IMR-90 (cell line): ENCODE data around the gene DYRK2. TPM values are rescaled to one million over a fixed set of nuclear protein-coding genes. Genes with fewer than 3 reads are reported as not detected.

Source experiments
- ATAC-seq: fragments of 200-7000 bp; cut with Tn5 transposase; 2 replicates; pipeline ENCODE4 v1.9.1; 2020; ENCODE audit warnings: low read depth, mild to moderate bottlenecking, moderate library complexity
- BruUV-seq: library from RNA; stranded (reverse); fragments of 400-500 nt; replicated peaks from 2 replicates; lab custom pipeline; 2021; lab: Mats Ljungman, UMichigan
- CTCF ChIA-PET: fragments of 300-600 bp; formaldehyde crosslinking; extraction: SDS; loops from one replicate; lab custom pipeline; 2021; ENCODE audit warnings: antibody characterized with exemption; lab: Yijun Ruan, JAX
- POLR2A ChIA-PET: fragments of 300-600 bp; sonication (Branson Sonifier 250); formaldehyde crosslinking; loops from one replicate; lab custom pipeline; 2022; ENCODE audit warnings: antibody characterized with exemption; ENCODE audit not compliant: unreplicated experiment; lab: Charles Lee
- DNase-seq: peaks from one replicate; pipeline ENCODE4 v3.0.0; 2013
- H2AFZ ChIP-seq: replicated peaks from 2 replicates; pipeline ENCODE3; 2013; ENCODE audit warnings: low read length, mild to moderate bottlenecking; ENCODE audit not compliant: poor library complexity
- H2AK5ac ChIP-seq: 2 replicates; pipeline ENCODE4 v1.6.1; 2013; ENCODE audit warnings: low read depth, low read length, inconsistent platforms
- H2AK9ac ChIP-seq: replicated peaks from 2 replicates; pipeline ENCODE3; 2013; ENCODE audit warnings: mild to moderate bottlenecking, low read depth, low read length, moderate library complexity; ENCODE audit not compliant: poor library complexity
- H2BK120ac ChIP-seq: 2 replicates; pipeline ENCODE4 v1.6.1; 2013; ENCODE audit warnings: low read depth, low read length, inconsistent platforms
- H2BK15ac ChIP-seq: 3 replicates; pipeline ENCODE4 v1.6.1; 2013; ENCODE audit warnings: low read depth, low read length, inconsistent platforms
- H2BK20ac ChIP-seq: 2 replicates; pipeline ENCODE4 v1.6.1; 2013; ENCODE audit warnings: low read depth, mild to moderate bottlenecking, inconsistent platforms, low read length, moderate library complexity
- H2BK5ac ChIP-seq: 2 replicates; pipeline ENCODE4 v1.6.1; 2013; ENCODE audit warnings: mild to moderate bottlenecking, low read depth, low read length, inconsistent platforms; ENCODE audit not compliant: poor library complexity, severe bottlenecking
- H3K14ac ChIP-seq: replicated peaks from 2 replicates; pipeline ENCODE4 v1.6.1; 2013; ENCODE audit warnings: low read depth, low read length, inconsistent platforms
- H3K18ac ChIP-seq: 2 replicates; pipeline ENCODE4 v1.6.1; 2013; ENCODE audit warnings: low read depth, low read length, control low read depth
- H3K23ac ChIP-seq: 2 replicates; pipeline ENCODE4 v1.6.1; 2013; ENCODE audit warnings: low read depth, low read length, inconsistent platforms
- H3K27ac ChIP-seq: 2 replicates; pipeline ENCODE4 v1.5.1; 2013; ENCODE audit warnings: mild to moderate bottlenecking, control low read depth, low read length; ENCODE audit not compliant: insufficient read depth
- H3K27me3 ChIP-seq: 2 replicates; pipeline ENCODE4 v1.6.1; 2013; ENCODE audit warnings: low read length; ENCODE audit not compliant: control insufficient read depth, insufficient read depth
- H3K36me3 ChIP-seq: 2 replicates; pipeline ENCODE4 v1.6.1; 2013; ENCODE audit warnings: low read length, mixed read lengths; ENCODE audit not compliant: control insufficient read depth, insufficient read depth
- H3K4ac ChIP-seq: 2 replicates; pipeline ENCODE4 v1.6.1; 2013; ENCODE audit warnings: low read depth, low read length, inconsistent platforms
- H3K4me1 ChIP-seq: 2 replicates; pipeline ENCODE4 v1.6.1; 2013; ENCODE audit warnings: low read length, mixed read lengths; ENCODE audit not compliant: control insufficient read depth, insufficient read depth
- H3K4me2 ChIP-seq: 2 replicates; pipeline ENCODE4 v1.6.1; 2013; ENCODE audit warnings: low read depth, mild to moderate bottlenecking, control low read depth, low read length, moderate library complexity
- H3K4me3 ChIP-seq: 2 replicates; pipeline ENCODE4 v1.5.1; 2013; ENCODE audit warnings: low read depth, mild to moderate bottlenecking, control low read depth, low read length, moderate library complexity; ENCODE audit not compliant: insufficient read depth
- H3K56ac ChIP-seq: 2 replicates; pipeline ENCODE4 v1.6.1; 2013; ENCODE audit warnings: low read length, inconsistent platforms; ENCODE audit not compliant: insufficient read depth; ENCODE audit errors: extremely low read depth
- H3K79me1 ChIP-seq, 2 experiments: 2 replicates each; pipeline ENCODE4 v1.6.1; 2013; ENCODE audit warnings: low read length in 2 of 2, inconsistent platforms in 1 of 2, low read depth in 1 of 2
- H3K9ac ChIP-seq: 2 replicates; pipeline ENCODE4 v1.6.1; 2013; ENCODE audit warnings: low read depth, low read length, control low read depth
- H3K9me1 ChIP-seq: 2 replicates; pipeline ENCODE4 v1.6.1; 2013; ENCODE audit warnings: low read length, inconsistent platforms; ENCODE audit not compliant: insufficient read depth
- H3K9me3 ChIP-seq: 2 replicates; pipeline ENCODE4 v1.6.1; 2013; ENCODE audit warnings: low read length; ENCODE audit not compliant: control insufficient read depth, insufficient read depth
- H4K20me1 ChIP-seq: 2 replicates; pipeline ENCODE4 v1.6.1; 2013; ENCODE audit warnings: low read length, inconsistent platforms; ENCODE audit not compliant: insufficient read depth
- H4K5ac ChIP-seq: 2 replicates; pipeline ENCODE4 v1.6.1; 2013; ENCODE audit warnings: mild to moderate bottlenecking, low read depth, low read length, control low read depth
- H4K8ac ChIP-seq, 2 experiments: 2 replicates each; pipeline ENCODE4 v1.6.1; 2013; ENCODE audit warnings: low read depth in 2 of 2, low read length in 2 of 2, control low read depth in 1 of 2, inconsistent platforms in 1 of 2
- H4K91ac ChIP-seq: 2 replicates; pipeline ENCODE4 v1.6.1; 2013; ENCODE audit warnings: low read depth, low read length, inconsistent platforms; ENCODE audit not compliant: insufficient read depth
- BHLHE40 ChIP-seq: fragments of 150-350 bp; IDR thresholded peaks from 2 replicates; pipeline ENCODE4 v1.6.1; 2016; ENCODE audit warnings: mild to moderate bottlenecking, low read depth, low read length
- WGBS, 2 experiments: methylation state at CpG; one replicate each; pipeline versions ENCODE4 v1.1.5 to v1.1.7; 2013; ENCODE audit warnings: missing lambda C conversion rate in 2 of 2; ENCODE audit not compliant: insufficient read length in 1 of 2; ENCODE audit errors: extremely low coverage in 2 of 2; 5-methylcytosine and 5-hydroxymethylcytosine counted together
- dilution Hi-C: fragments of 300-500 bp; cut with HindIII; formaldehyde crosslinking; loops from one replicate; pipeline ENCODE4 v1.14.3; 2018; ENCODE audit warnings: low sequenced_read_pairs; ENCODE audit not compliant: unreplicated experiment
- in situ Hi-C: fragments of 300-500 bp; cut with MboI; formaldehyde crosslinking; loops from 3 replicates; pipeline ENCODE4 v1.14.3; 2019; ENCODE audit warnings: low sequenced_read_pairs, inconsistent platforms, mixed read lengths
- intact Hi-C: fragments of 100-400 bp; cut with micrococcal nuclease; formaldehyde crosslinking; loops from 2 replicates; pipeline ENCODE4 v1.10.0; 2022
- polyA plus RNA-seq, 3 experiments: library from polyadenylated mRNA; depleted of rRNA; stranded (reverse); fragments of >200 nt; gene quantifications; 2 replicates each; pipeline ENCODE4 v1.2.3, GENCODE V29; 2012; ENCODE audit warnings: low replicate concordance in 1 of 3
- total RNA-seq: library from RNA; depleted of rRNA; stranded (reverse); fragments of >200 nt; gene quantifications from 2 replicates; pipeline ENCODE4 v1.2.3, GENCODE V29; 2012
- TF ChIP-seq, protein P1 (sequence below): conservative IDR thresholded peaks from 2 replicates; pipeline ENCODE4 v1.5.1; 2012; ENCODE audit warnings: mild to moderate bottlenecking, low read depth, low read length, improper control_type of control experiment

The DYRK2 gene
- total and polyA plus RNA-seq, 2 of the 4 experiments (the other 2 are of a cell fraction): 16.3 to 23.1 TPM

DNA sequence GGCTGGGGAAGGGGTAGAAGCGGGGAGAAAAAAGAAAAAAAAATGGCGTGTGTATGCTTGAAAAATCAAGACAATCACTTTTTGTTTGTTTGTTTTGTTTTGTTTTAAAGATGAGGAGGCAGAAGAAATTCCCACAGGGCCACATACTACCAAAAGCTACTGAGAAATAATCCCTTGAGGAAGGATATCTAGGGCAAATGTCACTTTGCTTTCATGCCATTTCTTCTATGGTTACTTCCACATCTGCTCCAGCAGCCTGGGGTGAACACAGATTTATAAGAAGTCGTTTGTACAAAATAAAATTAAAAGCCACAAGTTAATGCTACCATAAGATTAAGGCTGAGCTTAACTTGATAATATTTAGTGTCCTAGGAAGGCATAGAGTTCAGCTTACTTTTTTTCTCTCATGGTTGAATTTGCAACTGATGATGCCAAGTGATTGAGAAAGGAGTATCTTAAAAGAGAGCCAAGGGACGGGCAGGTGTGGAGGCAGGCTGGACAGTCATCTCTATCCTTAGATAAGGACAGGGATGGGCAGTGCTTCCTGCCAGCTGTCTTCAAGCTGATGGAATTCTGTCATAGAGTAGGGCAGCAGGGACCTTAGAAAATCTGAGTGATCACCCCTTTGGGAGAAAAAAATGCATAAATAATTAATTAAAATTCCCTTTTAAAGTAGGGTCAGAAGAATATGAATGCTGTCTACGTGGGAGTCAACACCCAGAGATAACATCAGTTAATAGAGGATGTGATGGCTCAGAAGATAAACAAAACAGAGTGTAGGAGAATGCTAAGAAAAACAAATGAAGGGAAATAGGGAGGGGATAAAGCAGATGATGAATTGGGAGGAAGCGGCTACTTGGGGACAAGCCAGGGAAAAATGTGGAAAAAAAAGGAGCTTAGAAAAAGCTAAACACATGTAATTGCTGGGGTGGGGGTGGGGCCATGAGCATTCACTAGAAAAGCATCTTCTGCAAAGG lies 57.1 kb downstream of the DYRK2 start:
- peak; percentile 82 for DNase-seq

More for the DNA sequence above, 57.1 kb downstream of the DYRK2 start:
- H2BK20ac ChIP-seq: peak overlapping the region; percentile 65; the same call in 1 of the 2 replicates
- no peaks in the 10 kb centered on the region; the same call in 1 of the 2 replicates for H3K27me3 ChIP-seq
- H4K5ac ChIP-seq: no peak overlapping the region
- no peak overlapping the region for H3K27ac ChIP-seq
- H3K4me3 ChIP-seq: no peak overlapping the region
- peak overlapping the region; percentile 33 for H2AK5ac ChIP-seq
- H3K4ac ChIP-seq: peak overlapping the region; percentile 62
- H2BK120ac ChIP-seq: peak overlapping the region; percentile 41; the same call in 1 of the 2 replicates
- dilution Hi-C loops (no loop called here), intact Hi-C loops (no loop called here), in situ Hi-C loops (no loop called here)
- H3K14ac ChIP-seq: 0 out of 2 replicates have a peak overlapping the region, but pooled peaks have one; percentile 33
- BruUV-seq: no TSS peak
- ChIA-PET CTCF (interaction anchor here (1.0 kb wide), 1 partner anchor 25 kb away, joined by 4 read pairs; no protein-coding TSS in a partner anchor), POLR2A (no interaction called here)
- H3K9me1 ChIP-seq: 0 out of 2 replicates have a peak, but pooled peaks cover 4% of the 10 kb centered on the region
- H3K79me1 ChIP-seq: no peaks in the 10 kb centered on the region
- H4K8ac ChIP-seq: no peak overlapping the region; a peak in 1 of 4 replicates
- H3K4me1 ChIP-seq: peaks cover 8% of the 10 kb centered on the region
- H2AFZ ChIP-seq: no peak overlapping the region
- H4K20me1 ChIP-seq: no peaks in the 10 kb centered on the region
- peak; percentile 66 for ATAC-seq
- H2AK9ac ChIP-seq: no peak overlapping the region
- no peak overlapping the region for H4K91ac ChIP-seq
- no peak overlapping the region for H2BK5ac ChIP-seq
- no peak overlapping the region for H3K9ac ChIP-seq
- H3K18ac ChIP-seq: no peak overlapping the region; the same call in 1 of the 2 replicates
- peak overlapping the region; percentile 52; the same call in 1 of the 2 replicates for H3K4me2 ChIP-seq
- TF ChIP-seq, protein P1, sequence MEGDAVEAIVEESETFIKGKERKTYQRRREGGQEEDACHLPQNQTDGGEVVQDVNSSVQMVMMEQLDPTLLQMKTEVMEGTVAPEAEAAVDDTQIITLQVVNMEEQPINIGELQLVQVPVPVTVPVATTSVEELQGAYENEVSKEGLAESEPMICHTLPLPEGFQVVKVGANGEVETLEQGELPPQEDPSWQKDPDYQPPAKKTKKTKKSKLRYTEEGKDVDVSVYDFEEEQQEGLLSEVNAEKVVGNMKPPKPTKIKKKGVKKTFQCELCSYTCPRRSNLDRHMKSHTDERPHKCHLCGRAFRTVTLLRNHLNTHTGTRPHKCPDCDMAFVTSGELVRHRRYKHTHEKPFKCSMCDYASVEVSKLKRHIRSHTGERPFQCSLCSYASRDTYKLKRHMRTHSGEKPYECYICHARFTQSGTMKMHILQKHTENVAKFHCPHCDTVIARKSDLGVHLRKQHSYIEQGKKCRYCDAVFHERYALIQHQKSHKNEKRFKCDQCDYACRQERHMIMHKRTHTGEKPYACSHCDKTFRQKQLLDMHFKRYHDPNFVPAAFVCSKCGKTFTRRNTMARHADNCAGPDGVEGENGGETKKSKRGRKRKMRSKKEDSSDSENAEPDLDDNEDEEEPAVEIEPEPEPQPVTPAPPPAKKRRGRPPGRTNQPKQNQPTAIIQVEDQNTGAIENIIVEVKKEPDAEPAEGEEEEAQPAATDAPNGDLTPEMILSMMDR: no peak
- 0 out of 2 replicates have a peak, but pooled peaks have one; percentile 21 for TF ChIP-seq BHLHE40
- H3K36me3 ChIP-seq: no peaks in the 10 kb centered on the region
- 100% methylated on average over 1 of the region's 6 CpGs; no CpG with 5 or more reads in 1 of the 2 experiments for WGBS, 2 experiments
- no peak overlapping the region for H3K56ac ChIP-seq
- no peaks in the 10 kb centered on the region for H3K9me3 ChIP-seq
- H3K23ac ChIP-seq: no peak overlapping the region
- peak overlapping the region; percentile 66; the same call in 2 of the 3 replicates for H2BK15ac ChIP-seq
